DLD1 (cell line): Measurements from ENCODE around the gene OTOG.
"Not testable (repeated sequence)": the region's sequence is repeated elsewhere in the genome, so short reads cannot be mapped to it uniquely, and the experiment has no call there.

ENCODE experiments used
- in situ Hi-C: cut with HindIII; loops from 2 replicates; pipeline ENCODE4 v1.10.0; 2017; ENCODE audit warnings: low sequenced_read_pairs

OTOG gene

DNA sequence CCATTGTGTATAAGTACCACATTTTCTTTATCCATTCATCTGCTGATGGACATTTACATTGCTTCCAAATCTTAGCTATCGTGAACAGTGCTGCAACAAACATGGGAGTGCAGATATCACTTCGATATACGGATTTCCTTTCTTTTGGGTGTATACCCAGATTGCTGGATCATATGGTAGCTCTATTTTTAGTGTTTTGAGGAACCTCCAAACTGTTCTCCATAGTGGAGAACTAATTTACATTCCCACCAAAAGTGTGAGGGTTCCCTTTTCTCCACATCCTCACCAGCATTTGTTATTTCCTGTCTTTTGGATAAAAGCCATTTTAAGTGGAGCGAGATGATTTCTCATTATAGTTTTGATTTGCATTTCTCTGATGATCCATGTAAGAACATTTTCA is 75.7 kb downstream of the OTOG start:
- in situ Hi-C loops = not testable (repeated sequence)

DNA sequence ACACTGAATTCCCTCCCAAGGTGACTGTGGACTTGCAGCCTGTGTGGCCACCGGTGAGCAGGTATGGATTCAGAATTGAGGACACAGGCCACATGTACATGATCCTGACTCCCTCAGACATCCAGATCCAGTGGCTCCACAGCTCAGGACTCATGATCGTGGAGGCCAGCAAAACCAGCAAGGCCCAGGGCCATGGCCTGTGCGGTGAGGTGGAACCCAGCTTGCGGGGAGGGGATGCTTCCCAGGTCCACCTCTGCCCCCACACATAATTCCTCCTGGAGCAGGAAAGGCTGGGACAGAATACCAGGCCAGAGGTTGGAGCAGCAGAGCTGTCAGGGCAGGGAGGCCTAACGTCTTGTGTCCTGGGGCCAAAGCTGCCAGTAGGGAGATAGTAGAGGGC is 82.1 kb downstream of the OTOG start:
- in situ Hi-C loops = no loop called here

DNA sequence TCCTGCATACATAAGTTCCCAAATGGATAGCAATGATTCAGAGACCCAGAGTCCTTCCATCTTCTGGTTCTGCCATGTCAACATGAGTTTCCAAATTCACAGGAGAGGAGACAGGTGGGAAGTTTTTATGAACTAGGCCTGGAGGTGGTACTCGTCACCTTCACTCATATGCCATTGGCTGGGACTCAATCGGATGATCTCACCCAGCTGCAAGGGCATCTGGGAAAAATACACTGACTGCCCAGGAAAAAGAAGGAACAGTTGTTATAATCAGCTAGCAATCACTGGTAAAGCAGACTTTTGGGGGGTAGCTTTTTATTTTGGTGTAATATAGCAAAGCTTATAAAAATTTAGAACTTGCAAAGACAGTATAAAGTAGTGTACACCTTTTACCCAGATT is 83.9 kb downstream of the OTOG start:
- in situ Hi-C loops = no loop called here

DNA sequence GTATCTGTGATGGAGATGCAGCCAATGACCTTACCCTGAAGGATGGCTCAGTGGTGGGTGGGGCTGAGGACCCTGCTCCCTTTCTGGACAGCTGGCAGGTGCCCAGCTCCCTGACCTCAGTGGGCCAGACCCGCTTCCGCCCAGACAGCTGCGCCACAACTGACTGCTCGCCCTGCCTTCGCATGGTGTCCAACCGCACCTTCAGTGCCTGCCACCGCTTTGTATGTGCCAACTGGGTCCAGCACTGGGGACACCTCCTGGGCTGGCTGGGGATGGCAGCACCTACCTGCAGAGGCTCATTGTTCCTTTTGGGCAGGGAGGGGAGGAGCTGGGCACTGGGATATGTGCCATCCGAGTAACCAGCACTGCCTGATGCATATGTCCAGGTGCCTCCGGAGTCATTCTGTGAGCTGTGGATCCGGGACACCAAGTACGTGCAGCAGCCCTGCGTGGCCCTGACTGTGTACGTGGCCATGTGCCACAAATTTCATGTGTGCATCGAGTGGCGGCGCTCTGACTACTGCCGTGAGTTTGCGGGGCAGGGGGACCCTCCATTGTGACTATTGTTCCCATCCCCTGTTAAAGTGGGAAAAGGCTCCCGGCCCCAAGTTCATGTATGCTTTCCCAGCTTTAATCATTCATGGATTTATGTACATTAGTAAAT is 84.8 kb downstream of the OTOG start:
- in situ Hi-C loops = no loop called here

DNA sequence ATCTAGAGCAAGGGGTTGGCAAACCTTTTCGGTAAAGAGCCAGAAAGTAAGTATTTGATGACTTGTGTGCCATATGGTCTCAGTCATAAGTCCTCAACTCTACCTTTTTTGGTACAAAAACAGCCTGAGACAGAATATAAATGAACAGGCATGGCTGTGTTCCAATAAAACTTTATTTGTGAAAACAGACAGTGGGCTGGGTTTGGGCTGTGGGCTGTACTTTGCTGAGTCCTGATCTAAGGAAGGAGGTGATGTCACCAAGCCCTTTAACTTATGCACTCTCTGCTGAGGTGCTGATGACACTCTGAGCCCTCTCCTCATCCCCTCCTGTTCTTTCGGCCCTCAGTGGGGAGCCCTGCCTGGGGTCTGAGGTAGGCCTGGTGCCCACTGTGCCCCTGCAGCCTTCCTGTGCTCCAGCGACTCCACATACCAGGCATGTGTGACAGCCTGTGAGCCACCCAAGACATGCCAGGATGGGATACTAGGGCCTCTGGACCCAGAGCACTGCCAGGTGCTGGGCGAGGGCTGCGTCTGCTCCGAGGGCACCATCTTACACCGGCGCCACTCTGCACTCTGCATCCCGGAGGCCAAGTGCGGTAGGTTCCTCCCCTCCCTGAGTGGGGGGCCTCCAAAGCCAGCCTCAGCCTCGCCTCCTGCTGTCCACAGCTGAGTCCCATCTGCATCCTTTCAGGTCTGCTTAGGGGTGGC is 86.4 kb downstream of the OTOG start:
- in situ Hi-C loops = no loop called here

DNA sequence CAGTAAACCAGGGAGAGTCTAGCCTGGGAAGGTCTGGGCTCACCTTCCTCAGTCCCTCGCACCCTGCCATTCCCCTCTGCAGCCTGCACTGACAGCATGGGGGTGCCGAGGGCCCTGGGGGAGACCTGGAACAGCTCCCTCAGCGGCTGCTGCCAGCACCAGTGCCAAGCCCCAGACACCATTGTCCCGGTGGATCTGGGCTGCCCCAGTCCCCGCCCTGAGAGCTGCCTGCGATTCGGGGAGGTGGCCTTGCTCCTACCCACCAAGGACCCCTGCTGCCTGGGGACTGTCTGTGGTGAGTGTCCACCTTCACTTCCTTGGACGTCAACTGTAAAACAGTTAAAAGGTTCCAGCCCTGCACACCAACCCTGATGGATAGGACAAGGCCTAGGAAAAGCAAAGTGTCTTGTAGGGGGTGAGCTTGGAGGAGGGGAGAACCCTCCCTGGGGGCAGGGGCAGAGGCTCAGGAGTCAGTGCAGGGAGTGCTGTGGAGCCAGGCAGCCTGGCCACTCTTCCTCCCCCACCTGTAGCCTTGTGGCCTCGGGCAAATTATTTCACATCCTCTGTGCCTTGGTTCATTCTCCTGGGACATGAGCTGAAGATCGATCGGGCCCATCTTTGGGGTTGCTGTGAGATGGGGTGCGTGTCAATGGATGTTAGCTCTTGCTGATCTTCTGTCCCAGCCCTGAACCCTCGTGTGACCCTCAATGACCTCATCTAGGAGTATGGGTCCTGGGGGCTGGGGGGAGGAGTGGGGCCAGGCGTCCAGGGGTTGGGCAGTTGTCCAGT is 87.1 kb downstream of the OTOG start:
- in situ Hi-C loops = no loop called here

DNA sequence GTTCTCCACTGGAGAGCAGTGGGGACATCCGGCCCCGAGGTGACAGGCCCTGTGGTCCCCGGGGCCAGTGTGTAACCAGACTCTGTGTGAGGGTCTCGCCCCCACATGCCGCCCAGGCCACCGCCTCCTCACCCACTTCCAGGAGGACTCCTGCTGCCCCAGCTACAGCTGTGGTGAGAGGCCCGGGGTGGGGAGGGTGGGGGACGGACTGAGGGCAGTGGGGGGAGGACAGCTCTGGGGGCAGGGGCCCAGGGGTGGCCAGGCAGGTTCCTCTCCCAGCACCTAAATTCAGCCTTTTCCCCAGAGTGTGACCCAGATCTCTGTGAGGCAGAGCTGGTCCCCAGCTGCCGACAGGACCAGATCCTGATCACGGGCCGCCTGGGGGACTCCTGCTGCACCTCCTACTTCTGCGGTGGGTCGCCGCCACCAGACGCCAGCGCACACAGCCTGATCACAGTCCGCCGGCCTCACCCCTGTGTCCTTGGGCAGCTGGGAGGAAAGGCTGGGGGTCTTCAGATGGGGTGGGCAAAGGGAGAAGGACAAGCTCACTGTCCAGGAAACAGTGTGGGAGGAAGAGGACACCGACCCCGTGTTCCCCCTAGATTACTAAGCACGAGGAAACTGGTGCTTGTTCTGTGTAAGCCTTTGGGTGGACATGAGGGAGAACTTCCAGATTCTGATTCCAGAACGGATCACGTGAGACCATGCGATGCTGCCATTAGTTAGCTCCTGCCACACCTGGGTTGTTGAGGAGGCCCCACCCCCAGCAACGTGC is 87.9 kb downstream of the OTOG start:
- in situ Hi-C loops = no loop called here

DNA sequence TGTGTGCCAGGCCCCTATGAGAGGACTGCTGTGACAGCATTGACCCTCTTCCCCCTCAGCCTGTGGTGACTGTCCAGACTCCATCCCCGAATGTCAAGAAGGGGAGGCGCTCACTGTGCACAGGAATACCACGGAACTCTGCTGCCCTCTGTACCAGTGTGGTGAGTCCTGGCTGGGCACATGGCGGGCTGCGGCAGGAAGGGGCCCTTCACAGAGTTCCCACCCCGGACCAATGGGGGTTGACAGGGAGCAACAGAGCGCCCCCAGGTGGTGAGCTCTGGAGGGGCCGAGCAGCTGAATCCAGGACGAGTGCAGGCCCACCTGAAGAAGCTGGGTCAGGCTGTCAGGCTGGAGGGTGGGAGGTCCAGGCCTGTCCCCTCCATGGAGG is 88.5 kb downstream of the OTOG start:
- in situ Hi-C loops = no loop called here

DNA sequence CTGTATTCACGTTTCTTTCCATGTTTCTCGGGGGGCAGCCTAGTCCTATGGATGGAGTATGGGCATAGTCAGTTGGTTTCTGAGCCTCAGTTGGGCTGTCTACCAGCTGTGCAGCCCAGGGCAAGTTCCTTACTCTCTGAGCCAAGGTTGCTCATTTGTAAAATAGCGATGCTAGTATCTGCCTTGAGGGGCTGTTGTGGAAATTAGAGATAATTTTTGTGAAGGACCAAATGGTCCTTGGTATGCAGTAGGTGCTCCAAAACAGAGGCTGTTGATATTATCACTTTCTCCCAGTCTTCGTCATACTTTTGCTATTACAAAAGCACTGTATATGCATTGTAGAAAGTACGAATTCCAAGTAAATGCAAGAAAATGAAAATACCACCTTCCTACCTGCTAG is 89.7 kb downstream of the OTOG start:
- in situ Hi-C loops = no loop called here

DNA sequence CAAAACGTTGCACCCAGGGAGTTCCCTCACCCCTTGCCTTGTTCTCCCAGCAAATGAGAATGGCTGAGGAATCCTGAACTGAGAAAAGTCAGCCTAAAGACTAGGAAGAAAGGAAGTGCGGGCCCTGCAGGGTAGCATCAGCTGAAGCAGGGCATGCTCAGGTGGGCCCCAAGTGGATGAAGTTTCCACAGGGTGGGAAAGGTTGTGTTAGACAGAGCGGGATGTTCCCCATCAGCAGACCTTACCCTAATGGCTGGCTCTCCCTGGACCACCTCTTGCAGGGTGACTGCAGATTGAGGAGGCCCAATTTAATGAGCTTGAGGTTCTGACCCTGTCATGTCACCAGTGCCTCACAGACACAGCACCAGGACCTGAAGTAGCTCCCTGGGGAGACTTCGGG is 90.8 kb downstream of the OTOG start:
- in situ Hi-C loops = no loop called here

DNA sequence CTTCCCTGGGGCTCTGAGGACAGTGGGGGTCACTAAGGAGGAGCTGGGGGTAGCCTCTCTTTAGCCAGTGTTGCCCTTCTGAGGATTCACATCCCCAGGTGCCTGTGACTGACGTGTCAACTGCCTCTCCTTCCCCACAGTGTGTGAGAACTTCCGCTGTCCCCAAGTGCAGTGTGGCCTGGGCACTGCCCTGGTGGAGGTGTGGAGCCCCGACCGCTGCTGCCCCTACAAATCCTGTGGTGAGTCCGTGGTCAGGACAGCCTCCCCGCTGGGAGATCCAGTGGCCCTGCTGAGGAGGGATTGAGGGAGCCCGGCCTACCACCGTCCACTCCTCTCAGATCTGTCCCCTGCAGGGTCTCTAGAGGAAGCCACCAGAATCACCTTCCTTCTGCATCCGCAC is 91.3 kb downstream of the OTOG start:
- in situ Hi-C loops = no loop called here

DNA sequence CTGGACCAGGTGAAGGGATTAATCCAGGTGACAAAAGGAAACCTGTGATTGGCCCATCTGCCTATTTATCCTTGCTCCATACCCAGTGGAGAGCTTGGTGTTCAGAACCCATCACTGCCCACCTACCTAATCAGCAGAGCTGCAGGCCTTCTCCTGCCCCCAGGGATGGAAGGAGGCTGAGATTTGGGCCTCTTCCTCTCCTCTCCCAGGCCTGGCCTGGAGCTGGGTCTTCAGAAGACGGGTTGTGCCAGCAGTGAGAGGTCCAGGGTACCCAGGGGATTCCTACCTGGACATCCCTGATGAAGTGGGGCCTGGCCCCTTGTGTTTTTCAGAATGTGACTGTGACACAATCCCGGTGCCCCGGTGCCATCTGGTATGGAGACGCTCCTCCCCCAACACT is 92.0 kb downstream of the OTOG start:
- in situ Hi-C loops = no loop called here

DNA sequence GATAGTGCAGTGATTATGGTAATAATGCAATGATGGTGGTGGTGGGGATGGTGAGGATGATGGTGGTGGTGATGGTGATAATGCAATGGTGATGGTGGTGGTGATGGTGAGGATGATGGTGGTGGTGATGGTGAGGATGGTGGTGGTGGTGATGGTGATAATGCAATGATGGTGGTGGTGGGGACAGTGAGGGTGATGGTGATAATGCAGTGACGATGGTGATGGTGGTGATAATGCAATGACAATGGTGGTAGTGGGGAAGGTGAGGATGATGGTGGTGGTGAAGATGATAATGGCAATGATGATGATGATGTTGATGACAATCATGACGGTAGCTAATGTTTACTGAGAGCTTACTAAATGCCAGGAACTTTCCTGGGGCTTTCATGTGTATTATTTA is 92.7 kb downstream of the OTOG start:
- in situ Hi-C loops = no loop called here

DNA sequence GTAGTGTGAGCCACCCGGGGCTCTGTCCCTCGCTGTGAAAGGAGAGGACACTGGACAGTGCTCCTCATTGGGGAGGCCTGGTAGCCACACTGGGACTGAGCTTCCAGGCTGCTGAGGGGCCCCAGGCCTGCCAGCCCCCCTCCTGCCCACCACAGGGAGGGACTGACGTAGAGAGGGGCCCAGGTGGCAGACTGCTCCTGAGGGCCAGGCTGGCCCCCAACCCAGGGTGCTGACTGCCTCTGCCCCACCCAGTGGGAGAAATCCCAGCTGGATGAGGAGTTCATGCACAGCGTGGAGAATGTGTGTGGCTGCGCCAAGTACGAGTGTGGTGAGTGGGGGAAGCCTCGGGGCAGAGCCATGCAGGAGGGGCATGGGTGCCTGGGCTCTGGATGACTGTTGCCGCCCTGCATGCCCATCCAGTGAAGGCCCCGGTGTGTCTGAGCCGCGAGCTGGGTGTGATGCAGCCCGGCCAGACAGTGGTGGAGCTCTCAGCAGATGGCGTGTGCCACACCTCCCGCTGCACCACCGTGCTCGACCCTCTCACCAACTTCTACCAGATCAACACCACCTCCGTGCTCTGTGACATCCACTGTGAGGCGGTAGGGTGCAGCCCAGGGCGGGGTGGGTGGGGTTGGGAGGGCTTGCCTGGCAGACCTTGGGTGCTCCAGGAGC is 93.6 kb downstream of the OTOG start:
- in situ Hi-C loops = no loop called here

DNA sequence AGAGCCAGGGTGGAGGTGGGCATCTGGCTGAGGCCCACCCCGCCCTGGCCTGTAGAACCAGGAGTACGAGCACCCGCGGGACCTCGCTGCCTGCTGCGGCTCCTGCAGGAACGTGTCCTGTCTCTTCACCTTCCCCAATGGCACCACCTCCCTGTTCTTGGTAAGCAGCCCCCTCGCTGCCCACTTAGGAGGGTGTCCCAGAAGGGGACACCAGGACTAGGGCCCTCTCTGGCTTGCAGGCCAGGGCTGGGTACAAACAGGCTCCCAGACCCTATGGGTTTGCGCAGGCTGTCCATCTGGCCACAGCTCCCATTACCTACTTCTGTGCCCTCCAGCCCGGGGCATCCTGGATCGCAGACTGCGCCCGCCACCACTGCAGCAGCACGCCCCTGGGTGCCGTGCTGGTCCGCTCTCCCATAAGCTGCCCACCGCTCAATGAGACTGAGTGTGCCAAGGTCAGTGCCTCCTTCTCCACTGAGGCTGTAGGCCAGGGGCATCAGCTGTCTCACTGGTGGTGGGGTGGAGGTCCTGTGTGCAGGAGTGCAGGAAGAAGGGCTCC is 94.8 kb downstream of the OTOG start:
- in situ Hi-C loops = no loop called here

DNA sequence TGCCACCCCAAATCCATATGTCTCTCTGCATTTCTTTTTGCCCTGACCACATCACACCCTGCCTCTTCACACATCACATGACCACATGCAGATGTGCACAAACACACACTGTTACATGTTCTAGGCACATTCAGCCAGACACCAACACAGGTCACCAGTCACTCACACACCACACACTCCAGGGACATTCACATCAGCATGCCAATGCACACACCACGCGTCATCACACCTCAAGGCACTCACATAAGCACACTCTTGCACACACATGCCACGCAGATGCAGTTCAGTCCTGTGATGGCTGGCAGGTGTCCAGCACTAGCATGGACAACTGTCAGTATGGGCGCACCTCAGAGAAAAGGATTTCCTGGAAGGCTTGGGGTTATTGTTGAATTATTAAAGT is 95.3 kb downstream of the OTOG start:
- in situ Hi-C loops = no loop called here

DNA sequence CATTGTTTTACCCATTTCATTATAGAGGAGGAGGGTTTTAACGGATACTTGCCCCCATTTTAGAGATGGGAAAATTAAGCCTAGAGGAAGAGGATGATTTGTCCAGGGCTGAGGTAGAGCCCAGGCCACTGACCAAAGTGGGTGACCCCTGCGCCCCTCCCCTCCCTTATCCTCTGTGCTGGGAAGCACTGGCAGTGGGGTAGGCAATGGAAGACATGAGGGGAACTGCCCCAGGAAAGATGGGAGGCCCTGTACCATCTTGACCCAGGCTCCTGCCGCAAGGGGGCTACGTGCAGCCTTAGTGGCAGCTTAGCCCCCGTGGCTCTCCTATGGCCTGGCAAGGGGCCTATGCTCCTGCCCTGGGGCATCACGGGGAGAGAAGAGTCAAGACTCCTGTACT is 95.9 kb downstream of the OTOG start:
- in situ Hi-C loops = no loop called here

DNA sequence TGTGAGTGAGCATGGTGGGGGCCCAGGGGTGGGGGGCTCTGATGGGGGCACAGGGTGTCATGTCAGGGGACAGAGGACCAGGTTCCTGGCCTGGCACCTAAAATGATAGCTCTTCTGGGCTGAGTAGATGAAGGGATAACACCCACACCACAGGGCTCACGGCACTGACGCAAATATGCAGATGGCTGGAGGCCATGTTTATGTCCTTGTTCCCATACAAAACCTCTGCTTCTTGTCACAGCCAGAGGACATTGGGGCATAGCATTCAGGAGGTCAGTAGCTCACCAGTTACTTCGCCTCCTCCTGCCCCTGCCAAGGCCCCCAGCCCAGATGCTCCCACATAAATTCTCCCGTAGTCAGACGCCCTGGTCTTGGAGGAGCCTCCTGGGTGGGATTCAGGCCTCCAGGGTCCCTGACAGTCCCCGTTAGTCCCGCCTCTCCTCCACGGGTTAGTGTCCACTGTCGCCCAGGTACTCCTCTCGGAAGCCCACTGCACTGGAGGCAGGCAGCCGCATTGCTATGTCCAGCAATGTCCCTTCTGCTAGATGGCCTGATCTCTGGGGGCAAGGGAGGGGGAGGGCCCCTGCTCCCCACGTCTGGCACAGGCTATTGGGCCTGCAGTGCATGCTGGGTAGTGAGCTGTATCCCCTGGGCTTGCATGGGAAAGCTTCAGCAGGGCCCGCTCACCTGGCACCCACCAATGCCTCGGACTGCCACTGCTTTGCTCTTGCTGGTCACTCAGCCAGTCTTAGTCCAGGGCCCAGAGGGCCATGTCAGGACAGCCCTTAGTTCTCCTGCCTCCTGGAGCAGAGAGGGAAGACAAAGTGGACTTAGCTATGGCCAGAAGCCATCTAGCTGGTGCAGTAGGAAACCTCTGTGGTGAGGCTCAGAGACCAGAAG is 96.7 kb downstream of the OTOG start:
- in situ Hi-C loops = no loop called here

DNA sequence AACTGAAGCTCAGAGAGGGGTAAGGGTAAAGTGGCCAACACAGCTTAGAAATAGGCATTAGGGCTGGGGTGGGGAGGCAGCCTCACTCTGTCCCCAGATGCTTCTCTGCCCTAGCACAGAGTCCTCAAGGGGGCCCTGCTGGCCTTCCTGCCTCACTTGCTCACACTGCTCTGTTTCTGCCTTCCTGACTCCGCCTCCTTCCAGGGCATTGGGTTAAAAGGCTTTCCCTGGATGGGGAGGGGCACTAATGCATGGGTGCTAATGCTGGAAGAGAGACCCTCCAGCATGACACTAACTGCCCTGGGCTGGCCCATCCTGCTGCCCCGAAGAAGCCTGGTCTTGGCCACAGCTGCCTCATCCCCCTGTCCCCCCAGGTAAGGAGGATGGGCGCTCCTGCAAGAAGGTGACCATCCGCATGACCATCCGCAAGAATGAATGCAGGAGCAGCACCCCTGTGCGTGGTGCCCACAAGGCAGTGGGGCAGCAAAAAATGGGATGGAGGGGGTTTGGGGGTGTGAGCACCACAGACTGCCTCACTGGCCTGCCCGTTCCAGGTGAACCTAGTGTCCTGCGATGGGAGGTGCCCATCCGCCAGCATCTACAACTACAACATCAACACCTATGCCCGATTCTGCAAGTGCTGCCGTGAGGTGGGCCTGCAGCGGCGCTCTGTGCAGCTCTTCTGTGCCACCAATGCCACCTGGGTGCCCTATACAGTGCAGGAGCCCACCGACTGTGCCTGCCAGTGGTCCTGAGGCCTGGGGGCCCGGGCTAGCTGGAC is 98.3 kb downstream of the OTOG start:
- in situ Hi-C loops = no loop called here
